H9 (cell line): ENCODE data around the gene GPC6. TPM values are rescaled to one million over a fixed set of nuclear protein-coding genes. Genes with fewer than 3 reads are reported as not detected.

Source experiments
- DNase-seq: peaks from one replicate; pipeline ENCODE4 v3.0.0-alpha.2; 2017
- H2AFZ ChIP-seq: one replicate; pipeline ENCODE4 v1.6.1; 2013; ENCODE audit warnings: mild to moderate bottlenecking, low read length, control low read depth, moderate library complexity
- H2AK5ac ChIP-seq: 2 replicates; pipeline ENCODE4 v1.6.1; 2013; ENCODE audit warnings: low read length, control low read depth, mixed read lengths; ENCODE audit not compliant: insufficient read length
- H2BK120ac ChIP-seq: one replicate; pipeline ENCODE4 v1.6.1; 2013; ENCODE audit warnings: low read depth, mild to moderate bottlenecking, low read length, control low read depth, inconsistent platforms; ENCODE audit not compliant: poor library complexity, severe bottlenecking
- H2BK12ac ChIP-seq: 2 replicates; pipeline ENCODE4 v1.6.1; 2013; ENCODE audit warnings: low read length, control low read depth, mixed read lengths, low read depth; ENCODE audit not compliant: insufficient read length
- H2BK15ac ChIP-seq: 2 replicates; pipeline ENCODE4 v1.6.1; 2013; ENCODE audit warnings: low read depth, low read length, control low read depth
- H2BK20ac ChIP-seq: one replicate; pipeline ENCODE4 v1.6.1; 2013; ENCODE audit warnings: low read depth, mild to moderate bottlenecking, low read length, control low read depth, inconsistent platforms; ENCODE audit not compliant: poor library complexity, severe bottlenecking
- H2BK5ac ChIP-seq: 2 replicates; pipeline ENCODE4 v1.6.1; 2013; ENCODE audit warnings: low read length, control low read depth, mixed read lengths; ENCODE audit not compliant: insufficient read length
- H3K14ac ChIP-seq: 2 replicates; pipeline ENCODE4 v1.6.1; 2013; ENCODE audit warnings: low read length, control low read depth; ENCODE audit not compliant: insufficient read depth
- H3K18ac ChIP-seq: 2 replicates; pipeline ENCODE4 v1.6.1; 2013; ENCODE audit warnings: low read depth, mild to moderate bottlenecking, mixed read lengths, low read length, control low read depth; ENCODE audit not compliant: insufficient read length
- H3K23ac ChIP-seq: 2 replicates; pipeline ENCODE4 v1.6.1; 2013; ENCODE audit warnings: low read length, control low read depth, mixed read lengths, low read depth; ENCODE audit not compliant: insufficient read length
- H3K23me2 ChIP-seq: 2 replicates; pipeline ENCODE4 v1.6.1; 2013; ENCODE audit warnings: low read depth, mild to moderate bottlenecking, mixed read lengths, low read length, control low read depth; ENCODE audit not compliant: insufficient read length, poor library complexity, severe bottlenecking
- H3K27ac ChIP-seq: 2 replicates; pipeline ENCODE4 v1.5.1; 2013; ENCODE audit warnings: low read length, control low read depth, mixed read lengths, low read depth; ENCODE audit not compliant: insufficient read length
- H3K27me3 ChIP-seq: 2 replicates; pipeline ENCODE4 v1.6.1; 2013; ENCODE audit warnings: low read length, control low read depth, inconsistent platforms; ENCODE audit not compliant: insufficient read depth
- H3K4ac ChIP-seq: 2 replicates; pipeline ENCODE4 v1.6.1; 2013; ENCODE audit warnings: low read depth, mild to moderate bottlenecking, control low read depth, inconsistent platforms, low read length, moderate library complexity
- H3K4me1 ChIP-seq: 2 replicates; pipeline ENCODE4 v1.6.1; 2013; ENCODE audit warnings: low read length, control low read depth, inconsistent platforms; ENCODE audit not compliant: insufficient read depth
- H3K4me2 ChIP-seq: 2 replicates; pipeline ENCODE4 v1.6.1; 2013; ENCODE audit warnings: low read length, control low read depth, mixed read lengths; ENCODE audit not compliant: insufficient read length, insufficient read depth
- H3K56ac ChIP-seq: 2 replicates; pipeline ENCODE4 v1.6.1; 2013; ENCODE audit warnings: low read depth, mild to moderate bottlenecking, mixed read lengths, low read length, control low read depth; ENCODE audit not compliant: insufficient read length
- H3K79me1 ChIP-seq: 2 replicates; pipeline ENCODE4 v1.6.1; 2013; ENCODE audit warnings: low read depth, mild to moderate bottlenecking, moderate library complexity, low read length, control low read depth, inconsistent platforms; ENCODE audit not compliant: insufficient read depth, poor library complexity, severe bottlenecking
- H3K79me2 ChIP-seq: 2 replicates; pipeline ENCODE4 v1.6.1; 2013; ENCODE audit warnings: low read length, control low read depth, inconsistent platforms; ENCODE audit not compliant: insufficient read depth
- H3K9ac ChIP-seq: 2 replicates; pipeline ENCODE4 v1.6.1; 2013; ENCODE audit warnings: low read length, control low read depth, mixed read lengths; ENCODE audit not compliant: insufficient read length; ENCODE audit errors: extremely low read depth
- H3K9me3 ChIP-seq: one replicate; pipeline ENCODE4 v1.6.1; 2013; ENCODE audit warnings: low read depth, low read length, inconsistent platforms; ENCODE audit not compliant: control insufficient read depth
- H3T11ph ChIP-seq: one replicate; pipeline ENCODE4 v1.6.1; 2013; ENCODE audit warnings: mild to moderate bottlenecking, low read length, control low read depth, inconsistent platforms
- H4K20me1 ChIP-seq: one replicate; pipeline ENCODE4 v1.6.1; 2013; ENCODE audit not compliant: control insufficient read depth, insufficient read length, insufficient read depth
- H4K5ac ChIP-seq: 2 replicates; pipeline ENCODE4 v1.6.1; 2013; ENCODE audit warnings: low read depth, mild to moderate bottlenecking, mixed read lengths, low read length, control low read depth; ENCODE audit not compliant: insufficient read length
- H4K8ac ChIP-seq: replicated peaks from 2 replicates; pipeline ENCODE4 v1.6.1; 2013; ENCODE audit warnings: low read length, control low read depth, mixed read lengths, low read depth; ENCODE audit not compliant: insufficient read length
- H4K91ac ChIP-seq: 2 replicates; pipeline ENCODE4 v1.6.1; 2013; ENCODE audit warnings: low read depth, mild to moderate bottlenecking, moderate library complexity, mixed read lengths, low read length, control low read depth; ENCODE audit not compliant: insufficient read length
- H3K27ac Mint-ChIP-seq, 3 experiments: 2 replicates in 2 of 3; 3 replicates in 1 of 3; pipeline ENCODE4 v1.8.0; 2020 to 2021; ENCODE audit warnings: mixed read lengths in 3 of 3, mild to moderate bottlenecking in 1 of 3, moderate library complexity in 1 of 3
- H3K27me3 Mint-ChIP-seq: 2 replicates; pipeline ENCODE4 v1.8.0; 2021; ENCODE audit warnings: low read depth, mild to moderate bottlenecking, moderate library complexity, mixed read lengths
- H3K36me3 Mint-ChIP-seq, 3 experiments: 2 replicates in 2 of 3; 3 replicates in 1 of 3; pipeline ENCODE4 v1.8.0; 2020 to 2021; ENCODE audit warnings: low read depth in 3 of 3, mixed read lengths in 3 of 3; ENCODE audit not compliant: insufficient read depth in 1 of 3
- H3K4me1 Mint-ChIP-seq, 2 experiments: 2 replicates each; pipeline ENCODE4 v1.8.0; 2020; ENCODE audit warnings: mixed read lengths in 2 of 2
- H3K4me3 Mint-ChIP-seq, 2 experiments: 2 replicates in 1 of 2; 3 replicates in 1 of 2; pipeline ENCODE4 v1.8.0; 2020 to 2021; ENCODE audit warnings: mild to moderate bottlenecking in 2 of 2, mixed read lengths in 2 of 2, moderate library complexity in 1 of 2
- H3K9me3 Mint-ChIP-seq, 2 experiments: 2 replicates in 1 of 2; 3 replicates in 1 of 2; pipeline ENCODE4 v1.8.0; 2020; ENCODE audit warnings: mild to moderate bottlenecking in 2 of 2, mixed read lengths in 2 of 2, moderate library complexity in 1 of 2
- WGBS: extraction: QIAGEN DNeasy Blood & Tissue Kit; methylation state at CpG from one replicate; pipeline ENCODE4 v1.1.7; 2013; ENCODE audit warnings: missing lambda C conversion rate, low lambda C conversion rate, mixed read lengths; ENCODE audit not compliant: insufficient read length; ENCODE audit errors: extremely low coverage; 5-methylcytosine and 5-hydroxymethylcytosine counted together
- total RNA-seq: library from RNA; stranded (reverse); gene quantifications from 2 replicates; pipeline ENCODE4 v1.2.1, GENCODE V29; 2021
- TF ChIP-seq, protein P1 (sequence below): fragments of 200-600 bp; sonication (generic); conservative IDR thresholded peaks from 3 replicates; pipeline ENCODE4 v1.8.0; 2021; ENCODE audit warnings: antibody characterized with exemption, mild to moderate bottlenecking

GPC6 gene
- total RNA-seq, 1 experiment from 2014 or later = 15.6 TPM

DNA sequence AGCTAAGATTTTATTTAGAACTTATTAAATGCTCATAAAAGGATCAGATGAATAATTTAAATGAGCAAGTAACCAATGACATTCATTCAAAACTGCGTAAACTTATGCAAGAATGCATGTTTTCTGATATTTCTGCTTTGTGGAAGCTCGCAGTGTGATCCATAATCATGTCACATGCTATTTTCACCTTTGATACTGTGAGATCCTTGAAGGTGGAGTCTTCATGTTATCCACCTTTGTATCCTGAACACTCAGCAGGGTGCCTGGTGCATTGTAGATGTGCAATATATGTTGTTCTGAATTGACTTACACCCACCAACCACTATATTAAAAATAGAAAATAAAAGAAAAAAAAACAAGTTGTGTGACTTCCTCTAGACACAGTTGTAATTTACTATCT is 919.4 kb downstream of the GPC6 start:
- no peaks in the 10 kb centered on the region for H3K36me3 Mint-ChIP-seq
- no peak overlapping the region for H3K4me3 Mint-ChIP-seq
- Histone ChIP-seq H2AK5ac (no peak overlapping the region), H3K56ac (no peak overlapping the region), H3K9me3 (no peaks in the 10 kb centered on the region), H3K27ac (no peak overlapping the region), H3K14ac (no peak overlapping the region), H3K9ac (no peak overlapping the region), H3K4me1 (peaks cover 5% of the 10 kb centered on the region; the same call in 1 of the 2 replicates), H2BK5ac (no peak overlapping the region), H2BK120ac (no peak overlapping the region), H3K79me1 (no peaks in the 10 kb centered on the region), H2BK20ac (no peak overlapping the region), H4K91ac (no peak overlapping the region), H4K8ac (no peak overlapping the region), H3K4ac (no peak overlapping the region), H3K23me2 (no peaks in the 10 kb centered on the region), H3K79me2 (no peaks in the 10 kb centered on the region), H4K20me1 (no peaks in the 10 kb centered on the region), H3T11ph (no peak overlapping the region), H3K23ac (no peak overlapping the region), H2BK12ac (no peak overlapping the region), H3K4me2 (no peak overlapping the region), H2AFZ (no peak overlapping the region), H3K27me3 (peaks cover 29% of the 10 kb centered on the region; the same call in 1 of the 2 replicates), H2BK15ac (no peak overlapping the region), H4K5ac (no peak overlapping the region), H3K18ac (no peak overlapping the region)
- no peak overlapping the region for H3K27ac Mint-ChIP-seq
- no peaks in the 10 kb centered on the region for H3K9me3 Mint-ChIP-seq
- peaks cover 95% of the 10 kb centered on the region for H3K27me3 Mint-ChIP-seq
- TF ChIP-seq, protein P1, sequence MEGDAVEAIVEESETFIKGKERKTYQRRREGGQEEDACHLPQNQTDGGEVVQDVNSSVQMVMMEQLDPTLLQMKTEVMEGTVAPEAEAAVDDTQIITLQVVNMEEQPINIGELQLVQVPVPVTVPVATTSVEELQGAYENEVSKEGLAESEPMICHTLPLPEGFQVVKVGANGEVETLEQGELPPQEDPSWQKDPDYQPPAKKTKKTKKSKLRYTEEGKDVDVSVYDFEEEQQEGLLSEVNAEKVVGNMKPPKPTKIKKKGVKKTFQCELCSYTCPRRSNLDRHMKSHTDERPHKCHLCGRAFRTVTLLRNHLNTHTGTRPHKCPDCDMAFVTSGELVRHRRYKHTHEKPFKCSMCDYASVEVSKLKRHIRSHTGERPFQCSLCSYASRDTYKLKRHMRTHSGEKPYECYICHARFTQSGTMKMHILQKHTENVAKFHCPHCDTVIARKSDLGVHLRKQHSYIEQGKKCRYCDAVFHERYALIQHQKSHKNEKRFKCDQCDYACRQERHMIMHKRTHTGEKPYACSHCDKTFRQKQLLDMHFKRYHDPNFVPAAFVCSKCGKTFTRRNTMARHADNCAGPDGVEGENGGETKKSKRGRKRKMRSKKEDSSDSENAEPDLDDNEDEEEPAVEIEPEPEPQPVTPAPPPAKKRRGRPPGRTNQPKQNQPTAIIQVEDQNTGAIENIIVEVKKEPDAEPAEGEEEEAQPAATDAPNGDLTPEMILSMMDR = no peak
- no peak for DNase-seq
- peaks cover 21 to 23% of the 10 kb centered on the region in 2 experiments for H3K4me1 Mint-ChIP-seq
- WGBS = no CpG with 5 or more reads among the region's 2 CpGs
